Mammary epithelial cell (primary cell): ENCODE results near the gene SH3D19.

Experiments used
- EZH2 ChIP-seq: IDR thresholded peaks from 2 replicates; pipeline ENCODE4 v1.6.1; 2012; ENCODE audit warnings: low read length, inconsistent platforms, borderline replicate concordance
- TF ChIP-seq, protein P1 (sequence below), 2 donors: IDR thresholded peaks in 1 of 2; conservative IDR thresholded peaks in 1 of 2; 2 replicates each; pipeline ENCODE4 v1.5.1; 2011 to 2012; ENCODE audit warnings: inconsistent platforms in 2 of 2, low read length in 2 of 2, mild to moderate bottlenecking in 2 of 2, control low read depth in 1 of 2, low read depth in 1 of 2; ENCODE audit not compliant: insufficient read depth in 1 of 2; ENCODE audit errors: extremely low read depth in 1 of 2

DNA sequence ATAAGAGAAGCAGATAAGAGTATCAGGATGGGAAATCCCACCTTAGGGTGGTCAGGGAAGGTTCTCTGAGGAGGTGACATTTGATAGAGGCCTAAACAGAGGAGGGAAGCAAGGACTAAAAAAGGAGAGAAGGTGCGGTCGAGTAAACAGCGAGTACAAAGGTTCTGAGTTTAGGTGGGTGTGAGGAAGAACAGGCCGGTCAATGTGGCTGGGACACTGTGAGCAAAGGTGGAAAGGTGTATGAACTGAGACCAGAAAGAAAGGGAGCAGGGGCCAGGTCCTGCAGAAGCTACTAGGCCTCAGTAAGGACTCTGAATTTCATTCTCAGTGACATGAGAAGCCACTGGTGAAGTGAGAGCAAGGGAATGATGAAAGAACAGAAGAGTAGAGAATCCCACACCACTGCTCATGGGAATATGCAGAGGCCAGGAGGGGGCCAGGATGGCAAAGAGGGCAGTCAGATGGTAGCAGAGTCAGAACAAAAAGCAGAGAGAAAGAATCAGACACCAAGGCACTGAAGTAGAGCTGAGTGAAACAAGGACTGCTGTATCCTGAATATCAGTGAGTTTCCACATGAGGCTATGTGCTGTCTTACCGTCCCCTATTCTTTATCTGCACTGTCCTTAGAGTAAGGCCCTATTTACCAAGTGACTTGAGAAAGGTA lies 30.4 kb downstream of the SH3D19 start:
- TF ChIP-seq, protein P1, sequence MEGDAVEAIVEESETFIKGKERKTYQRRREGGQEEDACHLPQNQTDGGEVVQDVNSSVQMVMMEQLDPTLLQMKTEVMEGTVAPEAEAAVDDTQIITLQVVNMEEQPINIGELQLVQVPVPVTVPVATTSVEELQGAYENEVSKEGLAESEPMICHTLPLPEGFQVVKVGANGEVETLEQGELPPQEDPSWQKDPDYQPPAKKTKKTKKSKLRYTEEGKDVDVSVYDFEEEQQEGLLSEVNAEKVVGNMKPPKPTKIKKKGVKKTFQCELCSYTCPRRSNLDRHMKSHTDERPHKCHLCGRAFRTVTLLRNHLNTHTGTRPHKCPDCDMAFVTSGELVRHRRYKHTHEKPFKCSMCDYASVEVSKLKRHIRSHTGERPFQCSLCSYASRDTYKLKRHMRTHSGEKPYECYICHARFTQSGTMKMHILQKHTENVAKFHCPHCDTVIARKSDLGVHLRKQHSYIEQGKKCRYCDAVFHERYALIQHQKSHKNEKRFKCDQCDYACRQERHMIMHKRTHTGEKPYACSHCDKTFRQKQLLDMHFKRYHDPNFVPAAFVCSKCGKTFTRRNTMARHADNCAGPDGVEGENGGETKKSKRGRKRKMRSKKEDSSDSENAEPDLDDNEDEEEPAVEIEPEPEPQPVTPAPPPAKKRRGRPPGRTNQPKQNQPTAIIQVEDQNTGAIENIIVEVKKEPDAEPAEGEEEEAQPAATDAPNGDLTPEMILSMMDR (conservative IDR thresholded peaks at IDR 0.05 in 1 of 2, IDR thresholded peaks at IDR 0.05 in 1 of 2; ENCODE audit: extremely low read depth in 1 of 2, insufficient read depth in 1 of 2, low read depth in 1 of 2, low read length in 2 of 2): no peak
- no peak for TF ChIP-seq EZH2
